D721Med (cell line): ENCODE results near the gene LDHD.

Experiments used
- DNase-seq: peaks from one replicate; pipeline ENCODE4 v3.0.0; 2011; ENCODE audit warnings: low spot score; ENCODE audit not compliant: insufficient read length
- FAIRE-seq: peaks from 2 replicates; lab custom pipeline; 2011; peaks lifted over from hg19 to GRCh38; lab: Jason Lieb, UNC
- TF ChIP-seq, protein P1 (sequence below): IDR thresholded peaks from 2 replicates; pipeline ENCODE4 v1.5.1; 2012; ENCODE audit warnings: mild to moderate bottlenecking, control low read depth; ENCODE audit not compliant: insufficient read depth; ENCODE audit errors: missing control alignments

Gene LDHD

DNA sequence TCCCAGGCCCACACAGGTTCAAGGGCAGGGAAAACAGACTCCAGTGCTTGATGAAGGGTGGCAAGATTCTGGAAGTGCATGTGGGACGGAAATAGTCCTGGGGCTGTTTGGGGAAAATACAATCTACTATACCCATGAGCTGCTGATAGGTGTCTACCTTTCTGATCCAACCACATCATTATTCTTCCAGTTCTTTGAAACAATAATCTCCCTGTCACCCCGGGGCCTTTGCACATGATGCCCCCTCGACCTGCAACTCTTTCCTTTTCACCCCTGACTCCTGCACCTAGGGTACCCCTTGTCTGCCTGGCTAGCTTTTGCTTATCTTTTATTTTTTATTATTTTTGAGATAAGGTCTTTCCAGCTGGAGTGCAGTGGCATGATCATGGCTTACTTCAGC lies 45.0 kb downstream of the LDHD start:
- DNase-seq (no peak), FAIRE-seq (no peak)
- TF ChIP-seq, protein P1, sequence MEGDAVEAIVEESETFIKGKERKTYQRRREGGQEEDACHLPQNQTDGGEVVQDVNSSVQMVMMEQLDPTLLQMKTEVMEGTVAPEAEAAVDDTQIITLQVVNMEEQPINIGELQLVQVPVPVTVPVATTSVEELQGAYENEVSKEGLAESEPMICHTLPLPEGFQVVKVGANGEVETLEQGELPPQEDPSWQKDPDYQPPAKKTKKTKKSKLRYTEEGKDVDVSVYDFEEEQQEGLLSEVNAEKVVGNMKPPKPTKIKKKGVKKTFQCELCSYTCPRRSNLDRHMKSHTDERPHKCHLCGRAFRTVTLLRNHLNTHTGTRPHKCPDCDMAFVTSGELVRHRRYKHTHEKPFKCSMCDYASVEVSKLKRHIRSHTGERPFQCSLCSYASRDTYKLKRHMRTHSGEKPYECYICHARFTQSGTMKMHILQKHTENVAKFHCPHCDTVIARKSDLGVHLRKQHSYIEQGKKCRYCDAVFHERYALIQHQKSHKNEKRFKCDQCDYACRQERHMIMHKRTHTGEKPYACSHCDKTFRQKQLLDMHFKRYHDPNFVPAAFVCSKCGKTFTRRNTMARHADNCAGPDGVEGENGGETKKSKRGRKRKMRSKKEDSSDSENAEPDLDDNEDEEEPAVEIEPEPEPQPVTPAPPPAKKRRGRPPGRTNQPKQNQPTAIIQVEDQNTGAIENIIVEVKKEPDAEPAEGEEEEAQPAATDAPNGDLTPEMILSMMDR = no peak

DNA sequence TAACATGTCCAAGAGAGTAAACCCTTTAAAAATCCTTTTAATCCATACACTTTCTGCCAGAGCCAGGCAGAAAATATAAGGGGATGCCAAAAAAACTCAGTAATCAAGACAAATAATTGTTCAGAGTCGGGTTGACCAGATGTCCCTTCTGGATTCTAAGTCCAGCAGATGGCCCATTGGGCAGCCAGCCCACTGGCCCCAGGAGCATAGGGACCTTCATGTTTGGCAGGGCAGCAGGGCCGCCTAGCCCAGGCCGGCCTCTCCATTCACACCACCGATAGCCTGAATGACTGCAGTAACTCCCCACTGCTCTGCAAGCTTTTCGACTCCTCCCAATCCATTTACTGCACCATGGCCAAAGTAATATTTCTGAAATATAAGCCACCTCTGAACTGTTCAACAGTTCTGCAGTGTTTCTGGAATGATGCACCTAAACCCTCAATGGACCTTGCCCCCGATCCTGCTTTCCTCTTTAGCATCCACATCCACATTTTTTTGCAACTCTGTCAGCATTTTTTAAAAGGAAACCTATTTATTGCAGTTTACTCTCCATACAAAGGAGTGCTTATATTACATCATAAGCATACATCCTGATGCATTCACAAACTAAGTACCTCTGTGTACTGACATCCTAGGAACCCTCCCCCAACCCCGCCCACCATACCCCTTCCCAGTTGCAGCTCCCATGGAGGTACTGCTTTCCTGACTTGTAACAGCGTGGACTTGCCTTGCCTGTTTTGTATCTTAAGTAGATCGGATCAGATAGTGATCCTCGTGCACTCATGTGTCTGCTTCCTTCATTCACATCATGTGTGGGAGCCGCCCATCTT lies 46.4 kb downstream of the LDHD start:
- DNase-seq (no peak), FAIRE-seq (no peak)
- TF ChIP-seq, protein P1 = no peak

DNA sequence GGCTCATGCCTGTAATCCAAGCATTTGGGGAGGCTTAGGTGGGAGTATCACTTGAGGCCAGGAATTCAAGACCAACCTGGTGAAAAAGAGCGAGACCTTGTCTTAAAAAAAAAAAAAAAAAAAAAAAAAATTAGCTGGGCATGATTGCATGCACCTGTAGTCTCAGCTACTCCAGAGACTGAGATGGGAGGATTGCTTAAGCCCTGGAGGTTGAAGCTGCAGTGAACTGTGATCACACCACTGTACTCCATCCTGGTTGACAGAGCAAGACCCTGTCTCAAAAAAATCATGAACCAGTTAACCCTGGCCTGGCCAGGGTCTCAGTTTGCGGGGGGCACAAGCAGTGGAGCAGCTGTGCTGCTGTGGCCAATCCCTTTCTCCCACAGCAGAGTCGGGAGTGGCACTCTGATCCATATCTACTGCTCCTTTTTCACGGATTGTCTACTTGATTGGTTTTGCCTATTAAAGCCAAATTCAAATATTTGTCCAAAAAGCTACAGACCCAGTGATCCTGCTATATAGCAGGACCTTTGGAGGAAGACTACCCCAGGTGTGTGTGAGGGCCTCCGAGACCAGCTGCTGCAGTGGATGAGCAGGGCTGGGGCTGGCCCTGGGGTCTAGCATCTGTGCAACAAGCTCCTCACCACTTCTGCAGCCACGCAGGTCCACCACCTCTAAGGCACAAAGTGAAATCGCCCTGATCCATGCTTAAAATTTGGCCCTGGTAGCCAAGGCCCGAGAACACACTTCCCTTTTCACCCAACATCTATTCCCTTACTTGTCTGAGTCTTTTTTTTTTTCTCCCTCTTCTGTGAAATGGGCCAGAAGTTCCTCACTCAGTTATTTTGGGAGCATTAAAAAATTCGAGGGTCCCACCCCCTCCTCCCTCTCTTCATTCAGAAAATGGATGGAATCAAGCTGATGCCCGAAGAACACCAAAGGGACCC lies 48.2 kb downstream of the LDHD start:
- no peak for DNase-seq
- TF ChIP-seq, protein P1 = no peak
- no peak for FAIRE-seq

DNA sequence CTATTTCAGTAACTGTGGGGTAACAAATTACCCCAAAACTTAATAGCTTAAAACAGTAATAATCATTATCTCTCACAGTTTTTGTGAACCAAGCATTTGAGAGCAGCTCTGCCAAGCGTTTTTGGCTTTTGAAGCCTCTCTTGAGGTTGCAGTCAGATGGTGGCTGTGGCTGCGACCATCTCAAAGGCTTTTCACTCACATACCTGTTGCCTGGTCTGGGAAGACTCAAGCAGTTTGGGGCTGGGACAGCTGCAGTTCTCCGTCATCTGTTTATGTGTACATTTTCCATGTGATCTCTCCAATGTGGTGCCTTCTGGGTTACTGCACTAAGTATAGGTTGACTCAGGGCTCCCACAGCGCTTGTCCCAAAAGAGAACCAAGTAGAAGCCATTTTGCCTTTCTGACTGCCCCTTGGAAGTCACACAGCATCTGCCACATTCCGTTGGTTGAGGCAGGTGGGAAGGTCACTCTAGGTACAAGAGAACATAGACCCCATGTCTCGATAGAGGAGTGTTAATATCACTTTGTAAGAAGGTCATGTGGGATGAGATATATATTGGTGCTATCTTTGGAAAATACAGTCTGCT lies 49.6 kb downstream of the LDHD start:
- DNase-seq = no peak
- no peak for FAIRE-seq
- TF ChIP-seq, protein P1 = no peak

DNA sequence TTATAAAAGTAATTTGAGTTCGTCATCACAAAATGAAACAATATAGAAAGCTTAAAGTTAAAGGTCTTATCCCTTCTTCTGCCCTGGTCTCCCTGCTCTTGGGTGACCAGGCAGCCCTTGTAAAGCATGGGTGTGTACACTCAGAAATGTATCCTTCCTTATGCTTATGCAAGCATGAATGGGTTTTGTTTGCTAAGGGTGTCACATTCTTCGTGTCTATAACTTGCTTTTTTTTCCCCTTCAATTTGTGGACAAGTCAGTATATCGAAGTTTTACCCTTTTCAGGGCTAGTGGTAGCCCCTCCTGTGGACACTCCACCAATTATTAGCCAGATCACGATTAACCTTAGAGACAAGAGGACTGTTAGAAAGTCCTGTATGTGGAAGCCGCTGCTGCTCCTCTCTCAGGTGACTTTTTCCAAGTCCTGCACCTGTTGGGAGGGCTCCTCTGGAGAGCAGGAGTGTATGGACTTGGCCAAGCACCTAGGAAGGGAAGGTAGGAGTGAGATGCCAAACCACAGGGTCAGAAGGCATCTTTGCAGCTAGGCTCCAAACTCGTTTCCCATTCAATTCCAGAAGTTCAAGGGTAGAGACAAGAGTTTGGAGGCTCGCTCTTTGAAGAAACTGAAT lies 50.9 kb downstream of the LDHD start:
- FAIRE-seq = no peak

DNA sequence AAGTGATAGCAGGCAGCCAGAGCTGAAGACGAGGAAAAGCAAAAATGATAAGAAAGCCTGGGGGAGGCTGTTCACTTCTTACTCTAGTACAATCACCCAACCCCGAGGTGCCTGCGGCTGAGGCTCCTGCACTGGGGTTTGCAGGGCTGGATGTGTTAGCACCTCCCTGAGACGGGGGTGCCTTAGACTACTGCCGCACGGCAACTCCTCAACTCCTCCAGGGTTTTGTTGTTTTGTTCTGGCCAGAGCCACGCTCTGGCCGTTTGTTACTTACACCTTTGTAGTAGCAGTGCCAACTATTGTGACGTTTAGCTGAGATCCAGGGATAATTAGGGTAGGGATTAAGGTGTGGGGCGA lies 51.5 kb downstream of the LDHD start:
- FAIRE-seq (no peak), DNase-seq (no peak)
- TF ChIP-seq, protein P1 = no peak

More for the DNA sequence above, 50.9 kb downstream of the LDHD start:
- no peak for DNase-seq
- TF ChIP-seq, protein P1 = no peak
